Transverse colon (tissue), 4 donors: ENCODE data around the gene TBCK. TPM values are rescaled to one million over a fixed set of nuclear protein-coding genes. Genes with fewer than 3 reads are reported as not detected.

Source experiments
- DNase-seq: peaks from one replicate; pipeline ENCODE4 v3.0.0-alpha.2; 2019
- H3K27ac ChIP-seq, 4 donors: fragments of 200-600 bp; sonication (generic); 2 replicates each; pipeline ENCODE4 v1.5.1; 2016 to 2018; ENCODE audit warnings: inconsistent platforms in 4 of 4
- H3K27me3 ChIP-seq: fragments of 200-600 bp; sonication (generic); 2 replicates; pipeline ENCODE4 v1.5.1; 2017; ENCODE audit warnings: inconsistent platforms
- H3K36me3 ChIP-seq, 4 donors: fragments of 200-600 bp; sonication (generic); 2 replicates each; pipeline ENCODE4 v1.5.1; 2017 to 2019; ENCODE audit warnings: inconsistent platforms in 4 of 4
- H3K4me1 ChIP-seq, 4 donors: fragments of 200-600 bp; sonication (generic); 2 replicates each; pipeline ENCODE4 v1.5.1; 2017 to 2020; ENCODE audit warnings: inconsistent platforms in 4 of 4
- H3K4me3 ChIP-seq, 4 donors: fragments of 200-600 bp; sonication (generic); 1 replicate in 1 of 4; 2 replicates in 3 of 4; pipeline versions ENCODE4 v1.5.1 to v1.6.1; 2017 to 2019; ENCODE audit warnings: inconsistent platforms in 4 of 4
- H3K9me3 ChIP-seq, 2 donors: fragments of 200-600 bp; sonication (generic); 2 replicates each; pipeline ENCODE4 v1.5.1; 2017 to 2019; ENCODE audit warnings: inconsistent platforms in 2 of 2
- CTCF ChIP-seq, 5 experiments: fragments of 200-600 bp in 3 of 5; fragments of 450-650 bp in 2 of 5; sonication (generic) in 3 of 5; IDR thresholded peaks; 1 replicate in 2 of 5; 2 replicates in 3 of 5; pipeline ENCODE4 v1.5.1; 2016 to 2017; ENCODE audit warnings: antibody characterized with exemption in 5 of 5, inconsistent platforms in 3 of 5, mild to moderate bottlenecking in 2 of 5, moderate library complexity in 1 of 5
- EP300 ChIP-seq: sonication (generic); formaldehyde crosslinking; IDR thresholded peaks from one replicate; pipeline ENCODE4 v1.6.1; 2017; ENCODE audit warnings: antibody characterized with exemption, low read depth
- POLR2A ChIP-seq: fragments of 450-650 bp; IDR thresholded peaks from one replicate; pipeline ENCODE4 v1.6.1; 2016; ENCODE audit warnings: antibody characterized with exemption, mild to moderate bottlenecking, moderate library complexity
- POLR2AphosphoS5 ChIP-seq, 3 donors: sonication (generic); formaldehyde crosslinking; IDR thresholded peaks; one replicate each; pipeline ENCODE4 v1.6.1; 2016; ENCODE audit warnings: antibody characterized with exemption in 3 of 3
- WGBS, 2 donors: methylation state at CpG; one replicate each; pipeline ENCODE4 v1.1.5; 2018; ENCODE audit warnings: low coverage in 1 of 2; 5-methylcytosine and 5-hydroxymethylcytosine counted together
- in situ Hi-C, 4 donors: fragments of 200-750 bp; cut with MboI; loops; one replicate each; pipeline versions ENCODE4 v1.15.0 to v1.15.1; 2017; ENCODE audit warnings: low sequenced_read_pairs in 3 of 4, low pct_ligation_motif_present in 1 of 4, low pct_unique_long_range_greater_than_20kb in 1 of 4
- intact Hi-C: fragments of 100-400 bp; cut with DNase I; formaldehyde crosslinking; loops from one replicate; pipeline ENCODE4 v1.15.1; 2023; ENCODE audit warnings: low total_unique reads
- total RNA-seq, 4 donors: library from RNA; depleted of rRNA; stranded (reverse); fragments of >200 nt; gene quantifications; one replicate each; pipeline ENCODE4 v1.1.0, GENCODE V29; 2016

TBCK gene
- total RNA-seq, 4 donors from 2014 or later: 31.0 to 82.7 (median 51.4) TPM

- Histone ChIP-seq H3K9me3 (no peaks in the 10 kb centered on the region), H3K27me3 (no peaks in the 10 kb centered on the region), H3K27ac (no peak overlapping the region), H3K4me1 (peaks cover 0 to 6% (median 0%) of the 10 kb centered on the region in 4 donors), H3K36me3 (no peaks in the 10 kb centered on the region), H3K4me3 (no peak overlapping the region)
- no peak for TF ChIP-seq EP300
- TF ChIP-seq CTCF (IDR thresholded peaks at IDR 0.05): no peak
- 97 to 100% methylated on average over 1 to 2 of the region's 2 CpGs for WGBS, 2 donors
- in situ Hi-C loops: no loop called here
- no peak for DNase-seq
- intact Hi-C loops: no loop called here
Measured at GRCh38 chr4:105992641-105993305, 323.2 kb downstream of the TBCK start.

GRCh38 chr4:105991726-105992125, 324.3 kb downstream of the TBCK start:
- Histone ChIP-seq H3K4me1 (peaks cover 0 to 6% (median 0%) of the 10 kb centered on the region in 4 donors), H3K9me3 (no peaks in the 10 kb centered on the region), H3K27me3 (no peaks in the 10 kb centered on the region), H3K27ac (no peak overlapping the region), H3K36me3 (no peaks in the 10 kb centered on the region), H3K4me3 (no peak overlapping the region)
- DNase-seq: no peak
- in situ Hi-C loops (no loop called here), intact Hi-C loops (no loop called here)
- no peak for TF ChIP-seq POLR2A
- no peak for TF ChIP-seq POLR2AphosphoS5 (IDR thresholded peaks at IDR 0.05)
- no peak for TF ChIP-seq EP300
- no peak for TF ChIP-seq CTCF (IDR thresholded peaks at IDR 0.05)
- WGBS, 2 donors: 95 to 96% methylated on average over 4 to 8 of the region's 8 CpGs

Other genes with a start within 250 kb of the TBCK start
- 10 to 100 TPM in 2 of 4 donors, 1 to 10 TPM in 2; 4.9 to 24.1 (median 15.1) TPM for gene AIMP1, start 341 bp upstream of the TBCK start, total RNA-seq
- gene GIMD1, start 52.6 kb upstream of the TBCK start, total RNA-seq: not detected